Natural killer cell (primary cell): ENCODE measurements around the gene CRKL. TPM values are rescaled to one million over a fixed set of nuclear protein-coding genes. Genes with fewer than 3 reads are reported as not detected.
A peak's percentile ranks its signal among the peaks of the same experiment; 100 is the strongest.

Source experiments
- ATAC-seq, 3 donors: fragments of 150-1000 bp in 2 of 3; fragments of 200-7000 bp in 1 of 3; cut with Tn5 transposase; 1 replicate in 1 of 3; 2 replicates in 2 of 3; pipeline ENCODE4 v1.10.0; 2021; ENCODE audit warnings: mild to moderate bottlenecking in 2 of 3, moderate library complexity in 2 of 3
- DNase-seq, 2 donors: peaks; one replicate each; pipeline versions ENCODE4 v3.0.0 to v3.0.0-alpha.2; 2013 to 2021; ENCODE audit warnings: mixed read lengths in 1 of 2
- H3K27ac ChIP-seq: one replicate; pipeline ENCODE4 v1.5.1; 2013; ENCODE audit warnings: mild to moderate bottlenecking, low read length
- H3K27me3 ChIP-seq: one replicate; pipeline ENCODE4 v1.6.1; 2013; ENCODE audit warnings: low read length; ENCODE audit not compliant: control insufficient read depth, insufficient read depth
- H3K36me3 ChIP-seq: one replicate; pipeline ENCODE4 v1.6.1; 2013; ENCODE audit warnings: low read length; ENCODE audit not compliant: control insufficient read depth, insufficient read depth
- H3K4me1 ChIP-seq: one replicate; pipeline ENCODE4 v1.6.1; 2013; ENCODE audit warnings: low read length; ENCODE audit not compliant: control insufficient read depth, insufficient read depth
- H3K4me3 ChIP-seq: one replicate; pipeline ENCODE4 v1.5.1; 2013; ENCODE audit warnings: low read length
- H3K9me3 ChIP-seq: one replicate; pipeline ENCODE4 v1.6.1; 2013; ENCODE audit warnings: low read length; ENCODE audit not compliant: control insufficient read depth, insufficient read depth
- H3K27ac Mint-ChIP-seq, 2 donors: one replicate each; pipeline ENCODE4 v1.8.0; 2022; ENCODE audit warnings: mild to moderate bottlenecking in 2 of 2, mixed read lengths in 2 of 2, moderate library complexity in 1 of 2
- H3K27me3 Mint-ChIP-seq, 2 donors: one replicate each; pipeline ENCODE4 v1.8.0; 2022; ENCODE audit warnings: low read depth in 2 of 2, mixed read lengths in 2 of 2
- H3K36me3 Mint-ChIP-seq: one replicate; pipeline ENCODE4 v1.8.0; 2022; ENCODE audit warnings: mixed read lengths
- H3K4me1 Mint-ChIP-seq, 2 donors: one replicate each; pipeline ENCODE4 v1.8.0; 2022; ENCODE audit warnings: mixed read lengths in 2 of 2
- H3K4me3 Mint-ChIP-seq: one replicate; pipeline ENCODE4 v1.8.0; 2022; ENCODE audit warnings: mild to moderate bottlenecking, moderate library complexity, mixed read lengths
- H3K9me3 Mint-ChIP-seq, 2 donors: one replicate each; pipeline ENCODE4 v1.8.0; 2022; ENCODE audit warnings: mixed read lengths in 2 of 2
- CTCF ChIP-seq: fragments of 200-600 bp; IDR thresholded peaks from one replicate; pipeline ENCODE4 v1.8.0; 2022; ENCODE audit warnings: antibody characterized with exemption
- WGBS: methylation state at CpG from one replicate; pipeline ENCODE4 v1.1.7; 2013; ENCODE audit warnings: missing lambda C conversion rate; ENCODE audit not compliant: insufficient coverage; 5-methylcytosine and 5-hydroxymethylcytosine counted together
- intact Hi-C: fragments of 100-400 bp; cut with micrococcal nuclease; formaldehyde crosslinking; loops from one replicate; pipeline ENCODE4 v1.14.2; 2022
- total RNA-seq, 4 donors: library from RNA; stranded (reverse); fragments of 120-200 nt in 1 of 4; gene quantifications; one replicate each; pipeline versions ENCODE4 v1.2.3 to v1.2.4, GENCODE V29; 2013 to 2022

The CRKL gene
- total RNA-seq, 3 donors from 2014 or later (not counting 1 experiment from before 2014, with no cell fraction given) = 50.7 to 71.2 (median 67.4) TPM

- Histone ChIP-seq H3K4me1 (peaks cover 36% of the 10 kb centered on the region), H3K4me3 (no peak overlapping the region), H3K27me3 (peaks cover 9% of the 10 kb centered on the region), H3K9me3 (no peaks in the 10 kb centered on the region), H3K36me3 (no peaks in the 10 kb centered on the region), H3K27ac (no peak overlapping the region)
- 92% methylated on average over 1 of the region's 4 CpGs for WGBS
- Mint-ChIP-seq H3K4me3 (peak overlapping the region; percentile 19), H3K9me3 (no peaks in the 10 kb centered on the region), H3K27me3 (peaks cover 6 to 10% of the 10 kb centered on the region in 2 donors), H3K4me1 (peaks cover 13 to 24% of the 10 kb centered on the region in 2 donors), H3K36me3 (no peaks in the 10 kb centered on the region), H3K27ac (no peak overlapping the region)
- ATAC-seq (no peak), DNase-seq (no peak)
- TF ChIP-seq CTCF = no peak
- intact Hi-C loops = loop anchor here (5.0 kb wide), 1 partner anchor 43 kb away; the partner anchor contains the start of gene CRKL
Measured at GRCh38 chr22:20960609-20961008, 43.4 kb downstream of the CRKL start.

- WGBS = 90% methylated on average over 1 of the region's 6 CpGs
- Histone ChIP-seq H3K9me3 (no peaks in the 10 kb centered on the region), H3K36me3 (no peaks in the 10 kb centered on the region), H3K4me3 (no peak overlapping the region), H3K27me3 (peaks cover 9% of the 10 kb centered on the region), H3K4me1 (peaks cover 30% of the 10 kb centered on the region), H3K27ac (no peak overlapping the region)
- DNase-seq (no peak), ATAC-seq (no peak)
- Mint-ChIP-seq H3K36me3 (no peaks in the 10 kb centered on the region), H3K4me3 (no peak overlapping the region), H3K4me1 (peaks cover 13 to 21% of the 10 kb centered on the region in 2 donors), H3K27me3 (peaks cover 6 to 10% of the 10 kb centered on the region in 2 donors), H3K27ac (no peak overlapping the region), H3K9me3 (no peaks in the 10 kb centered on the region)
- TF ChIP-seq CTCF = no peak
- intact Hi-C loops = loop anchor here (5.0 kb wide), 1 partner anchor 45 kb away; the partner anchor contains the start of gene CRKL
Measured at GRCh38 chr22:20962491-20962945, 45.3 kb downstream of the CRKL start.

GRCh38 chr22:20963201-20964052, 46.2 kb downstream of the CRKL start:
- Histone ChIP-seq H3K27me3 (peaks cover 9% of the 10 kb centered on the region), H3K36me3 (no peaks in the 10 kb centered on the region), H3K27ac (no peak overlapping the region), H3K4me1 (peaks cover 26% of the 10 kb centered on the region), H3K4me3 (no peak overlapping the region), H3K9me3 (no peaks in the 10 kb centered on the region)
- no peak for TF ChIP-seq CTCF
- Mint-ChIP-seq H3K36me3 (no peaks in the 10 kb centered on the region), H3K27me3 (peaks cover 6 to 10% of the 10 kb centered on the region in 2 donors), H3K9me3 (no peaks in the 10 kb centered on the region), H3K4me3 (peak overlapping the region; percentile 68), H3K27ac (no peak overlapping the region), H3K4me1 (peaks cover 5 to 12% of the 10 kb centered on the region in 2 donors)
- ATAC-seq (no peak), DNase-seq (no peak)
- 81% methylated on average over 6 of the region's 7 CpGs for WGBS
- intact Hi-C loops = loop anchor here (5.0 kb wide), 1 partner anchor 46 kb away; the partner anchor contains the start of gene CRKL
